ENCODE results near the gene PELI2. TPM values are rescaled to one million over a fixed set of nuclear protein-coding genes. Genes with fewer than 3 reads are reported as not detected.

Gene PELI2
- total and polyA plus RNA-seq, 2 experiments from 2014 or later, result 8.0 to 24.5 TPM

DNA sequence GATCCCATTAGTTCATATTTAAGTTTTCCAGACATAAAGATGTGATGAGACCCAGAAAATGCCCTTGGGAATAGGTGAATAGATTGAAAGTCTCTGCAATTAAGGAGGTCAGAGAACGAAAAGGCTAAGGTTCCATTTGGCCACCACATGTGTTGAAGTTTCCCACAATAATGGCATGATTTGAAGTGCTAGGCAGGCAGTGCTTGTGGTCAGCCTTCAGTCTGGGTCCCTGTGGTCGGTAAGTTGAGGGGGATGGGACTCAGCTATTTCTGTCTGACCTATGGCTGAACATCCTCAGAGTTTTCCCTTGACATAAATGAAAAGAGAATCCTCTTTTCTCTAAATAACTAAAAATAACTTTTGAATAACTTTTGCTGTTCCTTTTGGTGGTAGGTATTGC is 92.4 kb downstream of the PELI2 start:
- H3K4me3 ChIP-seq, result no peak overlapping the region
- ATAC-seq (no peak), DNase-seq (ENCODE audit: low spot score) (no peak)
- H3F3A ChIP-seq (replicated peaks; ENCODE audit: low read depth), result no peaks in the 10 kb centered on the region
- H2AFZ ChIP-seq, result no peak overlapping the region
- no peak overlapping the region for H3K4me2 ChIP-seq
- H3K27me3 Mint-ChIP-seq (ENCODE audit: insufficient read depth, low read depth, poor library complexity), result peaks cover 4% of the 10 kb centered on the region
- H3K4me1 ChIP-seq (ENCODE audit: insufficient read depth), result peaks cover 11% of the 10 kb centered on the region; the same call in 1 of the 2 replicates
- H3K4me1 Mint-ChIP-seq, result peaks cover 21% of the 10 kb centered on the region
- no peaks in the 10 kb centered on the region; the same call in 2 of the 3 replicates for H3K9me3 Mint-ChIP-seq
- H4K20me1 ChIP-seq (replicated peaks; ENCODE audit: insufficient read depth), result peaks cover 10% of the 10 kb centered on the region; the same call in 1 of the 2 replicates
- peaks cover 10% of the 10 kb centered on the region for H3K79me2 ChIP-seq (replicated peaks; ENCODE audit: insufficient read depth)
- no peaks in the 10 kb centered on the region for H3K9me2 ChIP-seq (ENCODE audit: insufficient read depth)
- no peaks in the 10 kb centered on the region for H3K27me3 ChIP-seq (ENCODE audit: insufficient read depth)
- no peak overlapping the region for H3K27ac Mint-ChIP-seq
- no peaks in the 10 kb centered on the region for H3K36me3 Mint-ChIP-seq (ENCODE audit: low read depth)
- TF ChIP-seq JUNB (IDR thresholded peaks at IDR 0.05; ENCODE audit: unreplicated experiment) (no peak), ZNF331 (CRISPR knock-in tag; IDR thresholded peaks at IDR 0.05; ENCODE audit: low read depth) (no peak), ZNF114 (CRISPR knock-in tag; IDR thresholded peaks at IDR 0.05) (no peak), NANOG (IDR thresholded peaks at IDR 0.05; ENCODE audit: borderline replicate concordance) (no peak), EZH2 (IDR thresholded peaks at IDR 0.05; ENCODE audit: low read depth, unreplicated experiment) (no peak), CREB1 (CRISPR knock-in tag; IDR thresholded peaks at IDR 0.05; ENCODE audit: low read depth) (no peak), POLR2AphosphoS5 (IDR thresholded peaks at IDR 0.05; ENCODE audit: low read depth) (no peak), EZH2phosphoT487 (IDR thresholded peaks at IDR 0.05; ENCODE audit: unreplicated experiment) (no peak), STAT1 (IDR thresholded peaks at IDR 0.05; ENCODE audit: unreplicated experiment) (no peak)
- TF ChIP-seq, protein P1, sequence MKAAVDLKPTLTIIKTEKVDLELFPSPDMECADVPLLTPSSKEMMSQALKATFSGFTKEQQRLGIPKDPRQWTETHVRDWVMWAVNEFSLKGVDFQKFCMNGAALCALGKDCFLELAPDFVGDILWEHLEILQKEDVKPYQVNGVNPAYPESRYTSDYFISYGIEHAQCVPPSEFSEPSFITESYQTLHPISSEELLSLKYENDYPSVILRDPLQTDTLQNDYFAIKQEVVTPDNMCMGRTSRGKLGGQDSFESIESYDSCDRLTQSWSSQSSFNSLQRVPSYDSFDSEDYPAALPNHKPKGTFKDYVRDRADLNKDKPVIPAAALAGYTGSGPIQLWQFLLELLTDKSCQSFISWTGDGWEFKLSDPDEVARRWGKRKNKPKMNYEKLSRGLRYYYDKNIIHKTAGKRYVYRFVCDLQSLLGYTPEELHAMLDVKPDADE (IDR thresholded peaks at IDR 0.05), result no peak
- TF ChIP-seq, protein P2, sequence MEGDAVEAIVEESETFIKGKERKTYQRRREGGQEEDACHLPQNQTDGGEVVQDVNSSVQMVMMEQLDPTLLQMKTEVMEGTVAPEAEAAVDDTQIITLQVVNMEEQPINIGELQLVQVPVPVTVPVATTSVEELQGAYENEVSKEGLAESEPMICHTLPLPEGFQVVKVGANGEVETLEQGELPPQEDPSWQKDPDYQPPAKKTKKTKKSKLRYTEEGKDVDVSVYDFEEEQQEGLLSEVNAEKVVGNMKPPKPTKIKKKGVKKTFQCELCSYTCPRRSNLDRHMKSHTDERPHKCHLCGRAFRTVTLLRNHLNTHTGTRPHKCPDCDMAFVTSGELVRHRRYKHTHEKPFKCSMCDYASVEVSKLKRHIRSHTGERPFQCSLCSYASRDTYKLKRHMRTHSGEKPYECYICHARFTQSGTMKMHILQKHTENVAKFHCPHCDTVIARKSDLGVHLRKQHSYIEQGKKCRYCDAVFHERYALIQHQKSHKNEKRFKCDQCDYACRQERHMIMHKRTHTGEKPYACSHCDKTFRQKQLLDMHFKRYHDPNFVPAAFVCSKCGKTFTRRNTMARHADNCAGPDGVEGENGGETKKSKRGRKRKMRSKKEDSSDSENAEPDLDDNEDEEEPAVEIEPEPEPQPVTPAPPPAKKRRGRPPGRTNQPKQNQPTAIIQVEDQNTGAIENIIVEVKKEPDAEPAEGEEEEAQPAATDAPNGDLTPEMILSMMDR (conservative IDR thresholded peaks at IDR 0.05; ENCODE audit: low read depth in 2 of 2), result no peak
- TF ChIP-seq, protein P3, sequence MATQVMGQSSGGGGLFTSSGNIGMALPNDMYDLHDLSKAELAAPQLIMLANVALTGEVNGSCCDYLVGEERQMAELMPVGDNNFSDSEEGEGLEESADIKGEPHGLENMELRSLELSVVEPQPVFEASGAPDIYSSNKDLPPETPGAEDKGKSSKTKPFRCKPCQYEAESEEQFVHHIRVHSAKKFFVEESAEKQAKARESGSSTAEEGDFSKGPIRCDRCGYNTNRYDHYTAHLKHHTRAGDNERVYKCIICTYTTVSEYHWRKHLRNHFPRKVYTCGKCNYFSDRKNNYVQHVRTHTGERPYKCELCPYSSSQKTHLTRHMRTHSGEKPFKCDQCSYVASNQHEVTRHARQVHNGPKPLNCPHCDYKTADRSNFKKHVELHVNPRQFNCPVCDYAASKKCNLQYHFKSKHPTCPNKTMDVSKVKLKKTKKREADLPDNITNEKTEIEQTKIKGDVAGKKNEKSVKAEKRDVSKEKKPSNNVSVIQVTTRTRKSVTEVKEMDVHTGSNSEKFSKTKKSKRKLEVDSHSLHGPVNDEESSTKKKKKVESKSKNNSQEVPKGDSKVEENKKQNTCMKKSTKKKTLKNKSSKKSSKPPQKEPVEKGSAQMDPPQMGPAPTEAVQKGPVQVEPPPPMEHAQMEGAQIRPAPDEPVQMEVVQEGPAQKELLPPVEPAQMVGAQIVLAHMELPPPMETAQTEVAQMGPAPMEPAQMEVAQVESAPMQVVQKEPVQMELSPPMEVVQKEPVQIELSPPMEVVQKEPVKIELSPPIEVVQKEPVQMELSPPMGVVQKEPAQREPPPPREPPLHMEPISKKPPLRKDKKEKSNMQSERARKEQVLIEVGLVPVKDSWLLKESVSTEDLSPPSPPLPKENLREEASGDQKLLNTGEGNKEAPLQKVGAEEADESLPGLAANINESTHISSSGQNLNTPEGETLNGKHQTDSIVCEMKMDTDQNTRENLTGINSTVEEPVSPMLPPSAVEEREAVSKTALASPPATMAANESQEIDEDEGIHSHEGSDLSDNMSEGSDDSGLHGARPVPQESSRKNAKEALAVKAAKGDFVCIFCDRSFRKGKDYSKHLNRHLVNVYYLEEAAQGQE (IDR thresholded peaks at IDR 0.05; ENCODE audit: unreplicated experiment), result no peak
- TF ChIP-seq, protein P4, sequence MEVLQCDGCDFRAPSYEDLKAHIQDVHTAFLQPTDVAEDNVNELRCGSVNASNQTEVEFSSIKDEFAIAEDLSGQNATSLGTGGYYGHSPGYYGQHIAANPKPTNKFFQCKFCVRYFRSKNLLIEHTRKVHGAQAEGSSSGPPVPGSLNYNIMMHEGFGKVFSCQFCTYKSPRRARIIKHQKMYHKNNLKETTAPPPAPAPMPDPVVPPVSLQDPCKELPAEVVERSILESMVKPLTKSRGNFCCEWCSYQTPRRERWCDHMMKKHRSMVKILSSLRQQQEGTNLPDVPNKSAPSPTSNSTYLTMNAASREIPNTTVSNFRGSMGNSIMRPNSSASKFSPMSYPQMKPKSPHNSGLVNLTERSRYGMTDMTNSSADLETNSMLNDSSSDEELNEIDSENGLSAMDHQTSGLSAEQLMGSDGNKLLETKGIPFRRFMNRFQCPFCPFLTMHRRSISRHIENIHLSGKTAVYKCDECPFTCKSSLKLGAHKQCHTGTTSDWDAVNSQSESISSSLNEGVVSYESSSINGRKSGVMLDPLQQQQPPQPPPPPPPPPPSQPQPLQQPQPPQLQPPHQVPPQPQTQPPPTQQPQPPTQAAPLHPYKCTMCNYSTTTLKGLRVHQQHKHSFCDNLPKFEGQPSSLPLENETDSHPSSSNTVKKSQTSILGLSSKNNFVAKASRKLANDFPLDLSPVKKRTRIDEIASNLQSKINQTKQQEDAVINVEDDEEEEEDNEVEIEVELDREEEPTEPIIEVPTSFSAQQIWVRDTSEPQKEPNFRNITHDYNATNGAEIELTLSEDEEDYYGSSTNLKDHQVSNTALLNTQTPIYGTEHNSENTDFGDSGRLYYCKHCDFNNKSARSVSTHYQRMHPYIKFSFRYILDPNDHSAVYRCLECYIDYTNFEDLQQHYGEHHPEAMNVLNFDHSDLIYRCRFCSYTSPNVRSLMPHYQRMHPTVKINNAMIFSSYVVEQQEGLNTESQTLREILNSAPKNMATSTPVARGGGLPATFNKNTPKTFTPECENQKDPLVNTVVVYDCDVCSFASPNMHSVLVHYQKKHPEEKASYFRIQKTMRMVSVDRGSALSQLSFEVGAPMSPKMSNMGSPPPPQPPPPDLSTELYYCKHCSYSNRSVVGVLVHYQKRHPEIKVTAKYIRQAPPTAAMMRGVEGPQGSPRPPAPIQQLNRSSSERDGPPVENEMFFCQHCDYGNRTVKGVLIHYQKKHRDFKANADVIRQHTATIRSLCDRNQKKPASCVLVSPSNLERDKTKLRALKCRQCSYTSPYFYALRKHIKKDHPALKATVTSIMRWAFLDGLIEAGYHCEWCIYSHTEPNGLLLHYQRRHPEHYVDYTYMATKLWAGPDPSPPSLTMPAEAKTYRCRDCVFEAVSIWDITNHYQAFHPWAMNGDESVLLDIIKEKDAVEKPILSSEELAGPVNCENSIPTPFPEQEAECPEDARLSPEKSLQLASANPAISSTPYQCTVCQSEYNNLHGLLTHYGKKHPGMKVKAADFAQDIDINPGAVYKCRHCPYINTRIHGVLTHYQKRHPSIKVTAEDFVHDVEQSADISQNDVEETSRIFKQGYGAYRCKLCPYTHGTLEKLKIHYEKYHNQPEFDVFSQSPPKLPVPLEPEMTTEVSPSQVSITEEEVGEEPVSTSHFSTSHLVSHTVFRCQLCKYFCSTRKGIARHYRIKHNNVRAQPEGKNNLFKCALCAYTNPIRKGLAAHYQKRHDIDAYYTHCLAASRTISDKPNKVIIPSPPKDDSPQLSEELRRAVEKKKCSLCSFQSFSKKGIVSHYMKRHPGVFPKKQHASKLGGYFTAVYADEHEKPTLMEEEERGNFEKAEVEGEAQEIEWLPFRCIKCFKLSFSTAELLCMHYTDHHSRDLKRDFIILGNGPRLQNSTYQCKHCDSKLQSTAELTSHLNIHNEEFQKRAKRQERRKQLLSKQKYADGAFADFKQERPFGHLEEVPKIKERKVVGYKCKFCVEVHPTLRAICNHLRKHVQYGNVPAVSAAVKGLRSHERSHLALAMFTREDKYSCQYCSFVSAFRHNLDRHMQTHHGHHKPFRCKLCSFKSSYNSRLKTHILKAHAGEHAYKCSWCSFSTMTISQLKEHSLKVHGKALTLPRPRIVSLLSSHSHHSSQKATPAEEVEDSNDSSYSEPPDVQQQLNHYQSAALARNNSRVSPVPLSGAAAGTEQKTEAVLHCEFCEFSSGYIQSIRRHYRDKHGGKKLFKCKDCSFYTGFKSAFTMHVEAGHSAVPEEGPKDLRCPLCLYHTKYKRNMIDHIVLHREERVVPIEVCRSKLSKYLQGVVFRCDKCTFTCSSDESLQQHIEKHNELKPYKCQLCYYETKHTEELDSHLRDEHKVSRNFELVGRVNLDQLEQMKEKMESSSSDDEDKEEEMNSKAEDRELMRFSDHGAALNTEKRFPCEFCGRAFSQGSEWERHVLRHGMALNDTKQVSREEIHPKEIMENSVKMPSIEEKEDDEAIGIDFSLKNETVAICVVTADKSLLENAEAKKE (CRISPR knock-in tag; IDR thresholded peaks at IDR 0.05), result no peak
- no peaks in the 10 kb centered on the region for H3K36me3 ChIP-seq (ENCODE audit: insufficient read depth)
- H3K27ac ChIP-seq (ENCODE audit: low read depth), result no peak overlapping the region
- H3K4me3 Mint-ChIP-seq, result no peak overlapping the region

All from GM23338 (cell line).